CD4-positive, alpha-beta T cell treated with Interleukin-1 beta for 1 hour (primary cell): ENCODE results near the gene KCNQ2.
"Not testable (repeated sequence)": the region's sequence is repeated elsewhere in the genome, so short reads cannot be mapped to it uniquely, and the experiment has no call there.

Experiments
- DNase-seq, 2 donors: peaks; one replicate each; pipeline ENCODE4 v3.0.0-alpha.2; 2020 to 2022

Gene KCNQ2

DNA sequence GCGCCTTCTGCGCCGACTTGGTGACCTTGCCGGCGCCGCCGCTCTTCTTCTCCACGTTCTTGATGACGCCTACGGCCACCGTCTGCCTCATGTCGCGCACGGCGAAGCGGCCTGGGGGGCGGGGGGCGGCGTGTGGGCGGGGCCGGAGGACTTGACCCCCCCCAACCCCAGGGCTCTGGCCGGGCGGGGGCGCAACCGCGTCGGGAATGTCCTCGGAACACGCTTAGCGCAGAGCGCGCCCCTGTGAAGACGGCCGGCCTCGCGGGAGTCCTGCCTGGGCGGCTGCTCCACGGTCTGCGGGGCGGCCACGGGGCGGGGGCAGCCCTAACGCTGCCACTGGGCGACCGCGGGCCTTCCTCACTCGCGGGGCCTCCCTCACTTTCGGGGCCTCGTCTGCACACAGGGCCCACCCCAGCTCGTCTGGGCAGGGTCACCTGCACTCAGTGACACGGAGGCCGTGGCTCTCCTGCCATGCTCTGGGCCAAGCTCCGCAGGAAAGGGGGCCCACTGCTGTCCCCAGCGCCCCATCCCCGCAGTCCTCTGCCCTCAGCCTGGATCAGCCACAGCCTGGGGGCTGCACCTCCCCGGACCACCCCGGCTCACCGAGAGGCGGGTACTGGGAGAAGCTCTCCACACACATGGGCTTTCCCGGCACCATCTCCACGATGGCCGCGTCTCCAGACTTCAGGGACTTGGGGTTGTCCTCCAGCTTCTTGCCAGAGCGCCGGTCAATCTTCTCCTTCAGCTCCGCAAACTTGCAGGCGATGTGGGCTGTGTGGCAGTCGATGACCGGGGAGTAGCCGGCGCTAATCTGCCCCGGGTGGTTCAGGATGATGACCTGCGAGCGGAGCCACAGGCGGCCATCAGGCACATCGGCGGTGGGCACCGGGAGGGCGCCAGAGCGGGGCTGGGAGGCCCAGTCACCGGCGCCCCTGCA, 16.1 kb upstream of the KCNQ2 start:
- no peak for DNase-seq

DNA sequence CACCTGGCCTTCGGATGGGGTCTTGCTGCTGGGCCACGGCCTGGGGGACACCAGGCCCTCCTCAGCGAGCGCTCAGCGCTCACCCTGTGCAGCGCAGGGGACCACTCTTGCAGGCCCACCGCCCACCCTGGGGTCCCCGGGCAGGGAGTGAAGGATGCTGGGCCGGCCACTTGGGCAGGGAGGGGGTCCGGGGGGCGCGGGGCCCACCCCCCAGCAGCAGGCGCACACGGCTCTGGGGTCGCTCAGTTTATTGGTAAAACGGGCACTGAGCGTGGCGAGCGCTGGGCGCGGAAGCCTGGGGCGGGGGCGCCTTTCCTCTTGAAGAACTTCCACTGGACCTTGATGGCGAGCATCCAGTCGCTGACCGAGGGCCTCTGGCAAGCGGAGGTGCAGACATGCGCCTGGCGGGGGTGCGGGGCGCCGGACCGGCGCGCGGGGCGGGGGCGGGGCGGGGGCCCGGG, 15.4 kb upstream of the KCNQ2 start:
- DNase-seq: no peak

DNA sequence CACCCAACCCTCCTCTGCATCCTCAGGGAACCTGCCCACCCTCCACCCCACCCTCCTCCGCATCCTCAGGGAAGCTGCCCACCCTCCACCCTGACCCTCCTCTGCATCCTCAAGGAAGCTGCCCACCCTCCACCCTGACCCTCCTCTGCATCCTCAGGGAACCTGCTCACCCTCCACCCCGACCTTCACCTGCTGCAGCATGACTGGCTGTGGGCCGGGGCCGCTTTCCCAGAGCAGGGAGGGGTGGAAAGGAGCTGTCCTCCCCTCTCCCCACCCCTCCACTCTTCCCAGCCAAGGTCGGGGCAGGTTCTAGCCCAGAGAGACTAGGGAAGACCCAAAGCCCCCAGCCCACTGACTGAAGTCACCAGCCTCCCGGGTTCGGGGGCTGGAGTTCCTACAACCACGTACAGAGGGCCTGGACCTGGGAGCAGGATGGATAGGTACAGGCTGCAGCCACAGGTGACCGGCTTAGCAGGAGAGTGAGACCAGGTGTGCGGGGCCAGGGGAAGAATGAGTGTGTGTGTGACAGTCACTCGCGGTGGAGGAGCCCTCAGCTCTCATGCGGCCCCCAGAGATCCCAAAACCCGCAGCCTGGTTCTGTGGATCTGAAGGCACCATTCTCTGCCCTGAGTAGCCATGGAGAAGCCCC, 14.8 kb upstream of the KCNQ2 start:
- no peak for DNase-seq

DNA sequence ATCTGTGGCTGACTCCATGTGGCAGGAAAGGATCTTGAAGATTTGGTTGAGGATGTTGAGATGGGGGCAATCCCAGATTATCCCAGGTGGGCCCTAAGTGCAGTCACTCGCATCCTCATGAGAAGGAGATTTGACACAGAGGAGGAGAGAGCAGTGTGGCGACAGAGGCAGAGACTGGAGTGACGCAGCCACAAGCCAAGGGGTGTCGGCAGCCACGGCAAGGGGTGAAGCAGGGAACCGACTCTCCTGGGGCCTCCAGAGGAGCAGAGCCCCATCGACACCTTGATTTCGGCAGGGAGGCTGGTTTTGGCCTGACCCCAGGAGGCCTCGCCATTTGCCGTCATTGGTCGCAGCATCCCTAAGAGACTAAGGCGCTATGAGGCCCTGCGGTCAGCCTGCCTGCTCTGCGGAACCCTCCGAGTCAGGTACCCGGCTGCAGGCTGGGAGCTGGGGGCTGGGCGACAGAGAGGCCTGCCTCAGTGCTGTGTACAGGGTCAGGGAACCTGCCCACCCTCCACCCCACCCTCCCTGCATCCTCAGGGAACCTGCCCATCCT, 13.9 kb upstream of the KCNQ2 start:
- no peak for DNase-seq

DNA sequence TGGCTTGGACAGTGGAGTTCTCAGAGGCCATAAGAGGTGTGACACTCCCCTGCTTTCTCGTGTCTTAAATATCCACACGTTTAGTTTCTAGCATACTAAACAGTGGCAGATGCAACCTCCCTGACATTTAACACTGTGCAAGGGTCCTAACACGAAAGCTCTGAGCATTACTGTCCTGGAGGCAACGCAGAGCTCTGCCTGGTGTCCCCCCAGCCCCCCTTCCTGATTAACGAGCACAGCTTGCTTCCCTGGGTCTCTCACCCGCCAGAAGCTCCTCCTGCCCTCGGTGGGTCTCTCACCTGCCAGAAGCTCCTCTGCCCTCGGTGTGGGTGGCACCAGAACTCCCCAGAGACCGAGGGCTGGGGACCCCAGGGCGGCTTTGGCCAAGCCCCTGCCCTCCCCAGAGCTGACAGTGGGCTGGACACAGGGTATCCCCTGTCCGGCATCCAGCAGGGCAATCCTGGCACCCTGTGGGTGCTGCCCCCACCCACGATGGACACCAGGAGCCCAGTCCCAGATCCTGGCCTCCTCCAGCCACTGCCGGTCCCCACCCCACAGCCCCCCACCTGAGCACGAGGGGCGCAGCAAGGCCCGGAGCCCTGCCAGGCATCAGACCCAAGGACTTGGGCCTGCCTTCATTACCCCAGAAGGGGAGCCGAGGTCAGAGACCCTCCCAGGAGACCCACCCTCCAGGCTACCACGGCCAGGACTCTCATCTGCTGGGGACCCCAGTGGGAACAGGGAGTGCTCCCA, 12.4 kb upstream of the KCNQ2 start:
- no peak for DNase-seq

DNA sequence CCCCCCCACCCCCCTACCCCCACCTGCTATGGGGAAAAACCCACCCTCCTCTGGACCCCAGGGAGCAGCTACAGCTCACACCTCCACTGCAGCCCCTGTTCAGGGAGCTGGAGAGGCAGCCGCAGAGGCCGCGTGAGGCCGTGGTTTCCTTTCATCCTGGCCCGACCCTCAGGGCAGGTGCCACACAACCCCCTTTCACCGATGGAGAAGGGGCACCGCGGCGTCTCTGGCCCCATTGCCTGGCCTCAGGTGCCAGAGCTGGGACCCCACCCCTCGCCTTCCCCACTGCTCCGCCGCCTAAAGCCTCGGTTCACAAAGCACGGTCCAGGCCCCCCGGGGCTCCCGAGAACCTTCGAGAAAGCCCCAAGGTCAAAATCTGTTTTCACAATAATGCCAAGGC, 11.8 kb upstream of the KCNQ2 start:
- DNase-seq: no peak

DNA sequence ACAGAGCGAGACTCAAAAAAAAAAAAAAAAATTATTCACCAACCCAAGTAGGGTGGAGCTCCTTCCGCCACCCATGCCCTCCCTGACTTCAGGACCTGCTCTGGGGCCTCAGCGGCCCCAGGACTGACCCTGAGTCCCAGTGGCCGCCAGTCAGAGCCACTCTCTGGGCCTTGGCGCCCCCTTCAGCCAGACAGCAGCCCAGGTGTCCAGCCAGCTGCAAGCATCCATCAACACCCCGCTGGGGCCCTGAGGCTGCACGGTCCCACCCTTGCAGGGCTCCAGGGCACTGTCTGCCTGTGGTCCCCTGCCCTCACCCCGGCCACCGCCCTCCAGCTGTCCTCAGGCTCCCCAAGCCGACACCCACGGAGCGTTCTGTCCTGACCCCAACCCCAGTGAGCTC, 11.4 kb upstream of the KCNQ2 start:
- DNase-seq: no peak

DNA sequence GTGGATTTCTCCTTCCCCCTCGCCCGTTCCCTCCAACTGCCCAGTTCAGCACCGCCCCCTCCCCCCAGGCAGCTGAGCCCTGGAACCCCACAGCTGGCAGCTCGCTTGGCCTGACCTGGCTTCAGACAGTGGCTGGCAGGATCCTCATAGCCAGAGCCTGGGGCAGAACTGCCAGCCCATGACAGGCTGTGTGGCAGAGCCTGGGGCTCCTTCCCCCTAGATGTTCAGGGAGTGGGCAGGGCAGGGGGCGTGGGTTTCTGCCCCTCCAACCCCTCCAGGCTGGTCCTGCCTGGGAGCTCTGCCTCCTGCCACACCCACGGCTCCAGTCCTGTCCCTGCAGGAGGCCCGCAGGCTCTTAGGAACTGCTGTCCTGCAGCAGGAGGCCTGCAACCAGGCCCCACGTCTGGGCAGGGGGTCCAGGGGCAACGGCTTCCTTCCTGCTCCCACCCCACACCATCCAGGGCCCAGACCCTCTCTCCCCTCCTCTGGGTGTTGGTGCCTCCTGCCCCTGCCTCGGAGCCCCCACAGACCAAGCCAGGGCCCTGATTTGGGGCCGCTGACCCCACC, 9.6 kb upstream of the KCNQ2 start:
- DNase-seq: no peak

DNA sequence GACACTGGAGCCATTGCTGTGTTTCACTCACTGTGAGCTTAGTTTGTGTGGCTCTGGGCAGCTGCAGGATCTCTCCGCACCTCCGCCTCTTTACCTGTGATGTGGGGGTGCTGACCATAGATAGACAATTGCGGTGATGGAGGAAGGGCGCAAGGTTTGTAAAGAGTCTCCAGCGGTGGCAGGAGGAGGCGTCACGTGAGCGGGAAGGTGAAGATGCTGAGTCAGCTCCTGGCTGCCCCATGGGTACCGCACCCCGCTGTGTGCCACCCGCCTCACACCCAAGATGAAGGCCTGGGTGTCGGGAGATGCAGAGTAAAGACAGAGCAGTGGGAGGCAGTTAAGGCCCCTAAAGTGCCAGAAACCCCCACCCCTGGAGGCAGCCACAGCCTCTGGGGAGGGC, 9.0 kb upstream of the KCNQ2 start:
- no peak for DNase-seq

DNA sequence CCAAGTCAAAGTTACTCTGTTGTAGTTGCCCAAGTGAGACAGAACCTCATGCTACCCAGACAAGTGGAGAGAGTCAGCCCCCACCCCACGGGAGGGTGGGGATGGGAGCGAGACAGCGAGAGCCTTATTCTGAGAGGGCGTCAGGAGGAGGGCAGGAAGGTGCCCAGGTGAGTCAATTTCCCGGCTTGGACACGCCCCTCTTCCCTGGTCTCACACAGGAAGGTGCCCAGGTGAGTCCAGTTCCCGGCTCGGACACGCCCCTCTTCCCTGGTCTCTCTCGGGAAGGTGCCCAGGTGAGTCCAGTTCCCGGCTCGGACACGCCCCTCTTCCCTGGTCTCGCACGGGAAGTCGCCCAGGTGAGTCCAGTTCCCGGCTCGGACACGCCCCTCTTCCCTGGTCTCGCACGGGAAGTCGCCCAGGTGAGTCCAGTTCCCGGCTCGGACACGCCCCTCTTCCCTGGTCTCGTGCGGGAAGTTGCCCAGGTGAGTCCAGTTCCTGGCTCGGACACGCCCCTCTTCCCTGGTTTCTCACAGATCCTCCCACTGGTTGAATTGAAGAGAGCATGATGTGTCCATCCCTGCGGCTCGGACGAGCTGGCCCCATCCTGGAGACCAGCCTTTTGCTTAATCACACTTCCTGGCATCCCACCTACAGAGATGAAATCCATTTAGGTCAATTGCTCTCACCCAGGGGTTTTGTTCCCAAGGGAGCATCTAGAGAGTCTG, 7.4 kb upstream of the KCNQ2 start:
- not testable (repeated sequence) for DNase-seq

DNA sequence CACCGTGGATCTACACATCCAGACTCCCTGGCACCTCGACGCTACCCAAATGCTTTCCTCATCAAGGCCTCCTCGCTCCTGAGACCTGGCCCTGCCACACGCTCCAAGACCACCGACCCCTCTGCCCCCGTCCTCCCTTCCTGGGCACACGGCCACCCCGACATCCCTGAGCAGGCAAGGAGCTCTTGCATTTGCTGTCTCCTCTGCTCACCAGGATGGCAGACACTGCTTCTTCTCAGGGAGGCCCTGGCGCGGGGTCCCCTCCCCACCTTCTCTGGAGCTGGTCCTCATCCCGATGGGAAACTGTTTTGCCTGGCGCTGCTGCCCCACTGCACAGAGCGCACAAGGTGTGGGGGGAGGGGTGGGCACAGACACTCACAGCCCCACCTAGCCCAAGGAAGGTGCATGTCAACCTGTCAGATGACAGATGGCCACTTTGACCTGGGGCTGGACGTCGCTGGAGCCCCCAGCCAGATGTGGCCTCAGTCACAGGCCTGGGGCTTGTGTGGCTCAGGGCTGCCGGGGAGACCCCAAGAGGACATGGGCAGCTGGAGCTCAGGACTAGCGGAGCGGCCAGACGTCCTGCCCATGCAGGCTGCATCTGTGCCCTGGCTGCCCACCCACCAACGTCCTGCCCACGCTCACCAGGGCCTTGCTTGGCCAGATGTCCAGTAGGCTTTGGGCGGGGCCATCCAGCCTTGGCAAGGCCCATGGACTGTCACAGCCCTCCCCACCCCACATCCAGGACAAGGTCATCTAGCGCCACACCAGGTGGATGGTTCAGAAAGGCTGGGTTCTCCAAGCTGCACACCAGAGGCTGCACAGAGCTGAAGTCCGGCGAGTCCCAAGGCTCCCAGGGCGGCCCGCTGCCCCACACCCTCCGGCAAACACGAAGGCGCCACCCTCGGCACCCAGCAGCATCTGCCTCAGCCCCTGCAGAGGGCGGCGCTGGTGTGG, 6.2 kb upstream of the KCNQ2 start:
- DNase-seq: no peak

DNA sequence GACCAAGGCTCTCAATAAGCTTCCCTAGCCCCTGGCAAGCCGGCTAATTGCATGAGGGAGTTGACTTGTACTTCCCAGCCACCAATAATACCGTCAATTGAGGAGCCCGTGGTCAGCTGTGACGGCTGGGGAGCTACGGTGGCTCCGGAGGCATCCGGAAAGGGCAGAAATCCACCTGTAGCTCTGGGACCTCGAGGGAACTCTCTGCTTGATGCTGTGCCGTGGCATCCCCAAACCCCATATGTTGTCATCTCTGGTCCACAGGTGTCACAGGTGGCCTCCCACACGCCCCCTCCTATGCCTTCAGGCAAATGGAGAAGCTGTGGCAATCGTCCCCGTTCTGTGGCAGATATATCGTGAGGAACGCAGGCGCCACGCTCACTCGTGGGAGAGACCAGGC, 5.5 kb upstream of the KCNQ2 start:
- no peak for DNase-seq

DNA sequence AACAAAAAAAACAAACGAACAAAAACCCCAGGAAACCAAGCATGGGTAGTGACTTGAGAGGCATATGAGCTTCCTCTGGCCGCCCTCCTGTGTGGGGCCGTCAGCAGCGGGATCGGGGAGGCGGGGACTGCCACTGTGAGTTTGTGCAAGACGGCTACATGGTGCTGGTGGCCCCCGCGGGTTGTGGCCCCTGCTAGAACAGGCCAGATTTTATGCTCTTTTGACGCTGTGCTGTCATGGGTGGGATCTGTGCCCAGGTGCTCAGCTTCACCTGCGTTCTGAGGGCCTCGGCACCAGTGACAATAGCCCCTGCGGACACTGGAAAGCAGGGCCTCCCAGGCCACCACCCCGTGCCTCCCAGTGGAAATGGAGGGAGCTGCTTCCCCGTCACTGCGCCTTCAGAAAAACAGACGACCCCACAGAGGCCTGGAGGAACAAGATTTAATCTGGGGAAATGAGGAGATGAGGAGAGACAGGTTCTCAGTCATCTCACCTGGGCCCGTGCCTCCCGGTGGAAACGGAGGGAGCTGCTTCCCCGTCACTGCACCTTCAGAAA, 4.7 kb upstream of the KCNQ2 start:
- DNase-seq: no peak

DNA sequence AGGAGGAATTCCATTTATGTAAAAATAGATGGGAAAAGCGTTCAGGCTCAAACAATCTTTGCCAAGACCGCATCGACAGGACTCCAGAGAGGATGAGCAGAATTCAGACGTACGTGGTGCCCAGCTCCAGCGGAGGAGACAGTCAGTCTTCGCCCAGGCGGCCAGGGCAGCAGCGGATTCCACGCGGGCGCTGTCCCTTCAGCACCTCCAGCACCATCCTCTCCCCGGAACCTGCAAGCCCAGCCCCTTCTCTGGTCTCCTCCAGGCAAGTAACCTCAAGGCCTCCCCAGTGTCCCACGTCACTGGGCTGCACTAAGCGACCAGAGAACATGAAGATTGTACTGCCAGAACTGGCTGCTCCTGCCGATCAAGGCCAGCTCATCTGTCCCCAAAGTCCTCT, 2.8 kb upstream of the KCNQ2 start:
- DNase-seq: no peak

DNA sequence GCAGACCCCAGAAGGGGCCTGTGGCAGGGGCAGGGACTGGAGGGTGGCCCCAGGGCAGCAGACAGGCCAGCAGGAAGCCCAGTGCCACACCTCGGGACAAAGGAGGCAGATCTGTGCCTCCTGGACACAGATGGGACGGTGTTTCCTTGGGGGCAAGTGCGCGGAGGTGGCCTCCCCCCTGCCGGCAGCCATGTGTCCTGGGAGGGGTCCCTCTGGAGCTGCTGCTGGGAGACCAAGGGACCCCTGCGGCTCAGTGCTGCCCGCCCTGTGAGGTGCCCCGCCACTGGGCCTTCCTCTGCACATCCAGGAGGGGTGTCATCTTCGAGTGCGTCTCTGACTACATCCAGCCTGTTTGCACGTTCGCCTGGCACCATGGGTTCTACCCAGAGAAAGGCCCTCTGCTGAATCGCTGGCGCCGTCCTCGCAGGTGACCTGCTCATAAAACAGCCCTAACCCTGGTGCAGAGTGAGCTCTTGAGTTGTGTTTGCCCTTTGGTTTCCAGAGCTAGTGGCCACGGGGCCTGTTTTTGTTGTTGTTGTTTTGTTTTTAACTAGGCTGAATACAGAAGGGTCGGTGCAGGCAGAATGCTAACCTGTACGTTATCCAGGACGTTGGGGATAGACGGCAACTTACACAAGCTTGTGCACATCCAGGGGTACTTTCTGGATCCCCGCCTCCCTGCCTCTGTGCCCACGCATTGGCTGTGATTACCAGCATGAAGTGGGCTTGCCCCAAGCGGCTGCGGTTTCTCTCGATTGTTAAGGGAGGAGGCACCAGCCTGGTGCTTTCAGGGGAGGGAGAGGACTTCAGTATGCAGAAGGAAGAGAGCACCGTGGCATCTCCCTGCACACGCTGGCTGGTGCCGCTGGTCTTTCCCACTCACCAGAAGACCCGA, 1.3 kb upstream of the KCNQ2 start:
- DNase-seq: no peak

DNA sequence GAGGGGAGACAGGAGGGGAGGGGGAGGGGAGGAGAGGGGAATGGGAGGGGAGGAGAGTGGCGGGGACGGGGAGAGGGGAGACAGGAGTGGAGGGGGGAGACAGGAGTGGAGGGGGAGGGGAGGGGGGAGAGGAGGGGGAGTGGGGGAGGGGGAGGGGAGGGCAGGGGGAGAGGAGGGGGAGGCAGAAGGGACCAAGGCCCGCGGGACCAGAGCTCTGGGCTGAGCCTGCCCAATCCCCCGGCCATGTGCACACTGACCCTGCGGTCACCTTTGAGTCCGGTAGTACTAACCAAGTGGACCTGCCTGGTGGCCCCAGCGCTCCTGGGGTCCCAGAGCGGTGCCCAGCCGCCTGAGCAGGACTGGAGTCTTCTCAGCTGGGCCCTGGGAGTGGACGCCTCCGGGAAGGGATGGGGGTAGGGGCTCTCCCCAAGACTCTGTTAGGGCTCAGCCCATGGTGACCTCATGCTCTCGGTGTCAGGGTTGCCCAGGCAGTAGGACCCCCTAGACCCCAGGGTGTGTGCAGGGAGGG, 471 bp upstream of the KCNQ2 start:
- no peak for DNase-seq

DNA sequence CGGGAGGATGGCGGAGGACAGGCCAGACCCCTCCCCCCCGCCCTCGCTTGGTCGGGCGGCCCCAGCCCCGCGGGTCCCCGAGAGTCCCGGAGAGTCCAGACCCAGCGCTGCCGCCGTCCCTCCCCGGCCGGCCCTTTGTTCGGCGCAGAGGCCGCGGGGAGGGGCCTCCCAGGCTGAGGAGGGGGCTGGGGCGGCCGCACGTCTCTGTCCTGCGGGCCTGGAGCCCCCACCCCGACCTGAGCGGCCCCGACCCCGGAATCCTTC, 806 bp downstream of the KCNQ2 start:
- no peak for DNase-seq

DNA sequence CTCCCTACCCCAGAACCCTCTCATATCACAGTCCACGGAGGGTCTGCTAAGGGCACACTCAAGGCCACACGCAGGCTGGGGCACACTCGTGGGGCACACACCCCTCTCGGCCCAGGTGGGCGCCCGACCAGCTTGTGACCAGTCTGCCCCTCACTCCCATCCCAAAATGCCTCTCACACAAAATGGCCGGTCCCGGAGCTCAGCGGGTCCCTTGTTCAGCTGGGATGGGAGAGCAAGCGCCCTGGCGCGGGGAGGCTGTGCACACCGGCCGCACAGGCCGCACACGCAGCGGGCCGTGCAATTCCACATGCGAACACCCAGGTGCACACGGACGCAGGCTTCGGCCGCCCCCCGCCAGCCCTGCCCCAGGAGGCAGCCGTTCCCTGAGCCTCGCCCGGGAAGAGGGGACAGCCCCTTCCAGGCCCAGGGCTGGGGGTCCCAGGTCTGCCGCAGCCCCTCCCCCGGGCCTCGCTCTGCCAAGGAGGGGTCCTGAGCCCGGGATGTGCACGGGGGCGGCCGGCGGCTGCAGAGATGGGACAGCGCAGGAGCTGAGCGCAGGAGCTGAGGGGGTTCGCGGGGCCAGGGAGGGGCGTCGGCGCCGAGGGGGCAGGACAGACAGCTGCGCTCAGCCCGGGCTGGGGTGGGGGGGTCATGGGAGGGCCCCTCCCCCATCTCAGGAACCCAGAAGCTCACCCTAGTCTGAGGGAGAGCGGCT, 1.3 kb downstream of the KCNQ2 start:
- no peak for DNase-seq

DNA sequence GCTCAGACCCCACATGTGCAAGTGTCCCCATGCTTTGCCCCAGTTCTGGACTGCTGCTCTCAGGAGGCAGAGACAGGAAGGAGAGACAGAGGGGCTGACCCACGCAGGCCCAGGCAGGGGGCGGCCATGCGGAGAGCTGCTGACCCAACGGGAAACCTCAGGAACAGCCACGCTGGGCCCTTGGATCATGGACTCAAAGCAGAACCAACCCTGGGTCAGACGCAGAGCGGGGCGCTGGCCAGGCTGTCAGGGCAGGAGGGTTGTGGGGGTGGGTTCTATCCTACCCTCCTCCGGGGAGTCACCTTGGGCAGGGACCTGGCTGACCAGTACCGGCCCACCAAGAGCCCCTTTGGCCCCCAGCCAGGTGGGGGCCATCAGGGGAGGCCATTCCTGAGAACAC, 2.0 kb downstream of the KCNQ2 start:
- DNase-seq: no peak
